HG03095 (cell line): ENCODE measurements around the gene XKR8.

Source experiments
- ATAC-seq: cut with Tn5 transposase; IDR thresholded peaks from one replicate; pipeline ENCODE4 v1.9.1; 2021; ENCODE audit warnings: moderate library complexity; ENCODE audit not compliant: unreplicated experiment

The XKR8 gene

DNA sequence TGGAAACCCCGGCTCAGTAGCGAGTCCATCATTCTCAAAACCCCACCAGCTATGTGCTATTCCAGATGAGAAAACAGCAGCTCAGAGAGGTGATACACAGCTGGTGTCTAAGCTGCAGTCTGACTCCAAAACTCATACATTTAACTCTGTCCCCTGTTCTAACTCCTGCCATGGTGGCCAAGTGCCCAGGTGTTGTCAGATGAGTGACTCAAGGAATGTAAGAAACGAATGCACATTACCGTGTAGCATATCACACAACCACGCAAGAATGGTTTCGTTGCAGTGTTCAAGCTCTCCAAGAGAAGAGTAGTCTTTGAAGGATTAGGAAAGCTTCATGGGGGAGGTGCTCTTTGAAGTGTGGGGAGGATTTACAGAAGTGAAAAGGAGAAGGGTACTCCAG is 4.7 kb upstream of the XKR8 start:
- ATAC-seq: no peak

DNA sequence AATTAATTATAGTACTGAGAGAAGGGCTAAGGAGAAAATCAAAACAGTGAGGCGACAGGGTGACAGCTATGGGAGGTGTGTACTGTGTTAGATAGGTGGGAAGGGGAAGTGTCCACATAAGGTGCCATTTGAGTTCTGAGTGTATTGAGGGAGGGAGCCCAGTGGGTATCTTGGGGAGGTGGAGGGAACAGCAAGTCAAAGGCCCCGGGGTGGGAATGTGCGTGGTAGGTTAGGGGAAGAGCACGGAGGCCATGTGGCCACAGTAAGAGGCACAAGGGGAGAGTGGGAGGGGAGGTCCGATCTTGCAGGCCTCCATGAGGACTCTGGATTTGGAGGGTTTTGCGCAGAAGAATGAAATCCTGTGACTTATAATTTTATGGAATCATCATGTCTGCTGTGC is 3.0 kb upstream of the XKR8 start:
- no peak for ATAC-seq

DNA sequence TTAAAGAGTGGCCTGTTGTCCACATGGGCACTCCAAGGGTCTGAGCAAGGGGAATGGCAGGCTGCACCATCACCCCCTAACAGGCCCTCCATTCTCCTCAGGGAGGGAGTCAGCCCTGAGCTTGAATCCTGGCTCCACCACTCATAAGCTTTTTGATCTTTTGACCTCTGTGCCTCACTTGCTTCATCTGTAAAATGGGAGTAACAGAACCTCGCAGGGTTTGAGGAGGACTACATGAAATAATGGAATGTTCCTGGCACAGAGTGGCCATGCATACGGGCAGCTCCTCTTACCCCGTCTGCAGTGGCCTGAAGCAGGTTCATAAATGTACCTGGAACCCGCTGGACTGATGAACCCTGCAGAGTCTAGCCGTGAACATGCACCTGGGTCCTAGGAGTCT is 2.1 kb upstream of the XKR8 start:
- no peak for ATAC-seq

DNA sequence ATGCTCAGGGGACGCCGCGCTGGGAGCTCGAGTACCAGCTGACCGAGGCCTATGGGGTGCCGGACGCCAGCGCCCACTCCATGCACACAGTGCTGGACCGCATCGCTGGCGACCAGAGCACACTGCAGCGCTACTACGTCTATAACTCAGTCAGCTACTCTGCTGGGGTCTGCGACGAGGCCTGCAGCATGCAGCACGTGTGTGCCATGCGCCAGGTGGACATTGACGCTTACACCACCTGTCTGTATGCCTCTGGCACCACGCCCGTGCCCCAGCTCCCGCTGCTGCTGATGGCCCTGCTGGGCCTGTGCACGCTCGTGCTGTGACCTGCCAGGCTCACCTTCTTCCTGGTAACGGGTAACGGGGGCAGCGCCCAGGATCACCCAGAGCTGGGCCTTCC is 1.3 kb upstream of the XKR8 start:
- ATAC-seq: no peak

- ATAC-seq: no peak
Observed at GRCh38 chr1:27960762-27961645, 1.2 kb downstream of the XKR8 start.

GRCh38 chr1:27961646-27962221 is 2.0 kb downstream of the XKR8 start:
- no peak for ATAC-seq

DNA sequence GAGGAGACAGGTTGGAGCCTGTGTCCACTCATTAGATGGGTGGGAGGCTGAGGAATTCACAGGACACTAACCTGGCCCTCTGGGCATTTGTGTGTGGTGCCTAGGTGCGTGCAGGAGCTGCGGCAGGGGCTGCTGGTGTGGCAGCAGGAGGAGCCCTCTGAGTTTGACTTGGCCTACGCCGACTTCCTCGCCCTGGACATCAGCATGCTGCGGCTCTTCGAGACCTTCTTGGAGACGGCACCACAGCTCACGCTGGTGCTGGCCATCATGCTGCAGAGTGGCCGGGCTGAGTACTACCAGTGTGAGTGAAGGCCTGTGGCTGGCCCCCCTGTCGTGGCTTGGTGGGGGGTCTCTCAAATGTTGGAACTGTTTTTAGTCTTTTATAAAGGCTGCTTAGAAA is 3.6 kb downstream of the XKR8 start:
- no peak for ATAC-seq

DNA sequence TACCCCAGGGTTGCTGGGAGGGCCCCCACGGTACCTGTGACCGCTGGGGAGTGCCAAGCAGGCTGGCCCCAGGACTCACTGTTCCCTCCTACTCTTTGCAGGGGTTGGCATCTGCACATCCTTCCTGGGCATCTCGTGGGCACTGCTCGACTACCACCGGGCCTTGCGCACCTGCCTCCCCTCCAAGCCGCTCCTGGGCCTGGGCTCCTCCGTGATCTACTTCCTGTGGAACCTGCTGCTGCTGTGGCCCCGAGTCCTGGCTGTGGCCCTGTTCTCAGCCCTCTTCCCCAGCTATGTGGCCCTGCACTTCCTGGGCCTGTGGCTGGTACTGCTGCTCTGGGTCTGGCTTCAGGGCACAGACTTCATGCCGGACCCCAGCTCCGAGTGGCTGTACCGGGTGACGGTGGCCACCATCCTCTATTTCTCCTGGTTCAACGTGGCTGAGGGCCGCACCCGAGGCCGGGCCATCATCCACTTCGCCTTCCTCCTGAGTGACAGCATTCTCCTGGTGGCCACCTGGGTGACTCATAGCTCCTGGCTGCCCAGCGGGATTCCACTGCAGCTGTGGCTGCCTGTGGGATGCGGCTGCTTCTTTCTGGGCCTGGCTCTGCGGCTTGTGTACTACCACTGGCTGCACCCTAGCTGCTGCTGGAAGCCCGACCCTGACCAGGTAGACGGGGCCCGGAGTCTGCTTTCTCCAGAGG is 6.8 kb downstream of the XKR8 start:
- no peak for ATAC-seq

GRCh38 chr1:27967106-27967883 is 7.5 kb downstream of the XKR8 start:
- ATAC-seq: no peak

DNA sequence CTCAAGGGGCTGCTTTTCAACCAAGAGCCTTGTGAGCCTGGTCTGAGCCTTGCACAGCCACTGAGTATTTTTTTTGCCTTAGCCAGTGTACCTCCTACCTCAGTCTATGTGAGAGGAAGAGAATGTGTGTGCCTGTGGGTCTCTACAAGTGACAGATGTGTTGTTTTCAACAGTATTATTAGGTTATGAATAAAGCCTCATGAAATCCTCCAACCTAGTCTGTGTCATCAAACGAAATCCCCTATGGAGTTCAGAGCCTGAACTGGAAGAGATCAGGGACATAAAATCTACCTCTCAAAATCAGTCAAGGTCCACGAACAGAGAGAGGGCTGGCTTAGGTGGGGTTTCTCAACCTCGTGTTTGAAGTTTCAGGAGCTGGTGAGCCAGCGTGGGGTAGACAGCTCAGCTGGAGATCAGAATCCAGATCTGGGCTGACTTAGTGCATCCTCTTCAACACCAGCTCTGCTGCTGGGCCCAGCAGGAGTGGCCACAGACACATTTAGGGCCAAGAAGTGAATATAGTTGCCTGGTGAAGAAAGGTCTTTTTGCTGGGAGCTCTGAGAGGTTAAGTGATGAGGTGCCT is 8.2 kb downstream of the XKR8 start:
- ATAC-seq: no peak

DNA sequence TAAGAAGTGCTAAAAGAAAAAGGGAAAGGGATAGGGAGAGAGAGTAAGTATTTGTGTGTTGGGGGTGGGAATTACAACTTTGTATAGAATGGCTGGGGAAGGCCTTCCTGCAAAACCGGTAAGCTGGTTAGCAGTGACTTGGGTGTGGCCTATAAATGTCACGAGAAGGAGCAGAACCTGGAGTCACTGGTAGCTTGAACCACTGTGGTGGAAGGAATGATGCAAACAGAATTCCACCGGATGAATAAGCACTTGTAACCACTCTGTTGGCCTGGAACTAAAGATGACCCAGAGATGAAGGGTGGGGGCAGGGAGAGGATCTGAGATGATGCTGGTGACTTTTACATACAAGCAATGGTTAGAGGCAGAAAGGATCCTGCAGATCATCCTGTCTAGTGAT is 8.9 kb downstream of the XKR8 start:
- no peak for ATAC-seq

- no peak for ATAC-seq
Observed at GRCh38 chr1:27970401-27970800, 10.6 kb downstream of the XKR8 start.

DNA sequence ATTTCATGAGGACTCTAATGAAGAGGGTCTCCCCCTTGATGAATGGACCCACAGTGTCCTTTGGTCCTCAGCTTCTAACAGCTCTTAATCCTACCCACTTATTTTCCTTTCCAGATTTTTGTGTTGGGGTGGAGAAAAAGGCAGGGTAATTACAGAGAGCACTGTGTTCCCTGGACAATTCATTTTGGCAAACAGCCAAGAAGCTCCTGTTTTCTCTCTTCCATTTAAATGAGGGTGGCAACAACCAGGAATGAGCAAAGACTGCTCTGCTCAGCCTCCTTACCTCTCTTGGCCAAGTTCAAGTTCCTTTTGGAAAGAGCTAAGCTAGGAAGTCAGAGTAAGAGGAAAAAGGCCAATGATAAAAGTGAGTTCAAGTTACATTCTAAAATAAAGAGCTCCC is 11.9 kb downstream of the XKR8 start:
- ATAC-seq: no peak

DNA sequence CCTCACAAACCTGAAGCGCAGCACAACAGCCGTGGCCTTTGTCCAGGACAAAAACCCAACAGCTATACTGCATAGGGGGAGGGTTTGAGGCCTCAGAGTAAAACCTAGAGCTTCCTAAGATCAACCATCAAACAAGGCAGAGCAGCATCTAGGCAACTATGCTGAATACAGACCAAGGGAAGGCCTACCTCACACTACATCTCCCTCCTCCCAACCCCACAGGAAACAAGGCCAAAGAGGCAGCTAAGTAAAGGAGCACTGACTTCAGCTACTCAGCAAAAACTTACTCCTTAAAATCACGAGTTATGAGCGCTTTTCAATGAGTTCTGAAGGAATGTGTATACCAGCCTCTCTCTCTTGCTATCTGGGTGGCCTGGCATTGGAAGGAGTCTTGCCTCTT is 12.4 kb downstream of the XKR8 start:
- no peak for ATAC-seq

GRCh38 chr1:27973771-27974416 is 14.1 kb downstream of the XKR8 start:
- no peak for ATAC-seq

DNA sequence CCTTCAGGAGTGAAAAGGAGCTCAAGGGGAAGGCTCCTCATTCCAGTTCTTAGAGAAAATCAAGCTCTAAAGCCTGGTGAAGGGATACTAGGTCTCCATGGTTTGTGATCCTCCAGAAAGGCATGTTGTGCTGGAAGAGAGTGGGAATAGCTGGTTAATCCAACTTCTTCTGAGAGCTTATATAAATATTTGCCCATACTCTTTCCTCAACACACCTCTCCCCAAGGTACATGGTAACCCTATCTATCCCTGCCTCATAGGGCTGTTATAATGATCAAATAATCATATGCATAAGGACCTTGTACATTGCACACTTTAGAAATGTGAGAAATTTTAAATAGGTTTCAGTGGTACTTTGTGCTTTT is 14.6 kb downstream of the XKR8 start:
- ATAC-seq: no peak

GRCh38 chr1:27979151-27979858 is 19.5 kb downstream of the XKR8 start:
- ATAC-seq: no peak

DNA sequence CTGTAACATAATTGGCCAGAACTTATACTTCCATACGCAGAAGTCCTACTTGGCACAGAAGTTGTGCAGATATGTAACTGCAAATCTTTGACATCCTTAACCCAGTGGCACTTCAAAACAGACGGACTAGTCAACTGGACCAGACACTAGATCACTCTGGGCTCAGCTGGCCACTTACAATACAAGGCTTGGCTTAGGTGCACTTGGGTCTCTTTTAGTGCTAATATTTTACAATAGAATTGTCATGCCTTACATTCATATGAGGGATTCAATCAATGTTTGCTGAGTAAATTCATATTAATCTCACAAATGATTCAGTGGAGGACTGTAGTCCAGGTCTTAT is 20.1 kb downstream of the XKR8 start:
- no peak for ATAC-seq

DNA sequence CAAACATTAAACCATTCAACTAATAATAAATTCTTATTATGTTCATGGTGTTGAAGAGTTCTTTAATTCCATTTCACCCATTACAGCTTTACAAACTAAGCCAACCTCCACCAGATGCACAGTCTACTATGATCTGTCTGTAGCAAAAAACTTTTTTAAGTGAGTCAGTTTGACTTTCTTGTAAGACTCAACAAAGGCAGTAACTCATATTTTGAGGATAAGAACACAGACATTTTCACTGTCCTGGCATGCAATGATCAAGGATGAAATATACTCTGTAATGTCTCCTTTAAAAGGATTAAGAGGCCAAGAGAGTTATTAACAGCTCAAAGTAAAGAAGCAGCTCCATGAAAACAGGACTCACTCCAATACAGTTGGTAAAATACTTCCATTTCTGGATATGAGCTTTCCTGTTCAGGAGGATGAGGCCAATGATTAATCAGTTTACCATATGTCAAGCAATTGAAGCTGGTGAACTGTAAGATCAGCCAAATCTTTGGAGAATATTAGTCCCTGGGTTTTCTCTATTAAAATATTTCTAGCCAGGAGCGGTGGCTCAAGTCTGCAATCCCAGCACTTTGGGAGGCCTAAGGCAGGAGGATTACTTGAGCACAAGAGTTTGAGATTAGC is 20.6 kb downstream of the XKR8 start:
- no peak for ATAC-seq

DNA sequence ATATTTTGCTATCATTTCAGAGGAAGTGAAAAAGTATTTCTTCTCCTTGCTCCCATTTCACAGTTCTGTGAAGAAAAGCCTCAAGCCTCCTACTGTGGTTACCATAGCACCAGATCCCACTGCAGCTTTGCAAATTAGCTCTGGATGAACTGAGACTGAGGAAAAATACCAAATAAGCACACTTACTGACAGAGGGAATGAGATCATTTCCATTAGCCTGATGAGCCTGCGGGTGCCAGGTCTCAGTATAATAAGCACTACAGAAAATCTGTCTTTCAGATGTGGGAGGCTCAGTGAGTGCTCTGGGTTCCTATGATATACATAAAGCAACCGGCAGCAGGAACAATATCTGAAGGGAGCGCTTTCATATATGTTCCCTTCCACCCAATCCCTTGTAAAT is 21.4 kb downstream of the XKR8 start:
- no peak for ATAC-seq
